ENCODE measurements around the gene OLA1.

OLA1 gene

DNA sequence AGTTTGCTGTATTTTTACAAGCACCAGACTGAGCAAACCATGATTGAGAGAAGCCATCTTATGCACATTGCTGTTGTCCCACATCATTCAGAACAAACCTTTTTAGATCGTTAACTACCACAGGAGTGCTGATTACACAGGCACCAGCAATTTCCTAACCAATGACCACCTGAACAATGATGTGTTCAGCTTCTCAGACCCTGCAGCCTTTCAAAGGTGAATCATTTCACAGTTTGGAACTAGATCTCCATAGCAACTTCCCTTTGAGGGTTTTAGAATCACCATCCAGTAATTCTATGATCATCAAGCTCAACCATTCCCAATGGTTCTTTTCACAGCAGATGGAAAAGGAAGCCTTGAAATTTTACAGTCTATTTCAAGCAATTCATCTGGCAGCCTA, 71.4 kb downstream of the OLA1 start:
- DNase-seq = no peak

DNA sequence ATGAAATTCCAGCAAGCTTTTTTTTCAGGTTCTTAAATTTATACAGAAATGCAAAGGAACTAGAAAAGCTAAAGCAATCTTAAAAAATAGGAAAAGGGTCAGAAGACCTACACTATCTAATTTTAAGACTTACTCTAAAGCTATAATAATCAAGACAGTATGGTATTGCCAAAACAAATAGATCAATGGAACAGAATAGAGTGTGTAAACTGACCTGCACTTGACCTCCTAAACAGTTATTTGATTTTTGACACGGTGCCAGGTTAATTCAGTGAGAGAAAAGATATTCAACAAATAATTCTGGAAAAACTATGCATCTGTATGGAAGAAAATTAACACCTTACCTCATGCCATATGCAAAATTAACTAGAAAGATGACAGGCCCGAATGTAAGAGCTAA, 73.6 kb downstream of the OLA1 start:
- no peak for DNase-seq

DNA sequence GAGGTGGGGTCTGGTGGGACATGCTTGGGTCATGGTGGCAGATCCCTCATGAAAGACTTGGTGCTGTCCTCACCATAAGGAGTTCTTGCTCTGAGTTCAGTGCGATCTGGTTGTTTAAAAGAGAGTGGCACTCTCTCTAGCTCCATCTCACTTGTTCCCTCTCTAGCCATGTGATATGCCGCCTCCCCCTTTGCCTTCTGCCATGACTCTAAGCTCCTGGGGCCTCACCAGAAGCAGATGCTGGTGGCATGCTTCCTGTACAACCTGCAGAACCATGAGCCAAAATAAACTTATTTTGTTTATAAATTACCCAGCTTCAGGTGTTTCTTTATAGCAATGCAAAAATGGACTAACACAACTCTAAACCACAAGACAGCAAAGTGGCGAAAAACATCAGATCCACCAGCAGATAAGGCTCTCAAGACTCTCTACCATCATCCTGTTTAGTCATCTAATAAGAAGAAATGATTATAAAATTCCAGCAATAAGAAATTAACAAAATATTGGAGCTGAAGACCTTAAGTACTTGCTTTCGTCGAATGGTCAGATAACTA, 75.5 kb downstream of the OLA1 start:
- peak; percentile 23 for DNase-seq

DNA sequence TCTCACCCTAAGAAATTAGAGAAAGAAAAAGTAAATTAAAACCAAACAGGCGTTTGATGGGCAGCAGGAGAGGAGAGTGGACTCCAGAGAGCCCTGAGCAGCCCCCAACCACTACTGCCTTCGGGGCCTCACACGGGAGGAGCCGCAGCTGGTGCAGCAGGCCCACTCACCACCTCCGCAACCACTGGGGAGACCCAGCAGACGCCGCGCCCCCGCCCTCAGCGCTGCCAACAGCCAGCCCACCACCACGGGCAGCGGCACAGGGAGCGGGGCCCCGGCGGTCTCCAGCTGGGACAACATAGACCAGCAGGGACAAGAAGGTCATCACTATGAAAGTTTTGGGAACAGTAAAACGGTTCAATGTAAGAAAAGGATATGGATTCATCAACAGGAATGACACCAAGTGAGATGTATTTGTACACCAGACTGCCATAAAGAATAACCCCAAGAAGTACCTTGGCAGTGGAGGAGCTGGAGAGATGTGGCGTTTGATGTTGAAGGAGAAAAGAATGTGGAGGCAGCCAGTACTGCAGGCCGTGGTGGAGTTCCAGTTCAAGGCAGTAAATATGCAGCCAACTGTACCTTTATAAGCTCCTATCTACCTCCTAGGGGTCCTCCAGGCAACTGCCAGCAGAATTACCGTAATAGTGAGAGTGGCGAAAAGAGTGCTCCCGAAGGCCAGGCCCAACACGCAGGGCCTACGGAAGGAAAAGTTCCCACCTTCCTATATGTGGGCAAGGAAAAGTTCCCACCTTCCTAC, 76.5 kb downstream of the OLA1 start:
- DNase-seq = no peak

DNA sequence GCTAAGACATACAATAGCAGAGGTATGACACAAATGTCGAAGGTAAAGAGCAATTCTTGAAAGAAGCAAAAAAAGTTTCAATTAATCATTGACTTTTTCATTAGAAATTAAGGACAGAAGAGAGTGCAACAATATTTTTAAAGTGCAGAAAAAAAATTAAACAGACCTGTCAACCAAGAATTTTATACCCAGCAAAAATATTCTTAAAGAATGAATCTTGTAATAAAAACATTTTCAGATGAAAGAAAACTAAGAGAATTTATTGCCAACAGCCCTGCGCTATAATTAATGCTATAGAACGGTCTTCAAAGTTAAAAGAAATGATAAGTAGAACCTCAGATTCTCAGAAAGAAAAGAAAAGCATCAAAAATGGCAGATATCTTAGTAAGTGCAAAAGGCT, 79.0 kb downstream of the OLA1 start:
- DNase-seq = no peak

DNA sequence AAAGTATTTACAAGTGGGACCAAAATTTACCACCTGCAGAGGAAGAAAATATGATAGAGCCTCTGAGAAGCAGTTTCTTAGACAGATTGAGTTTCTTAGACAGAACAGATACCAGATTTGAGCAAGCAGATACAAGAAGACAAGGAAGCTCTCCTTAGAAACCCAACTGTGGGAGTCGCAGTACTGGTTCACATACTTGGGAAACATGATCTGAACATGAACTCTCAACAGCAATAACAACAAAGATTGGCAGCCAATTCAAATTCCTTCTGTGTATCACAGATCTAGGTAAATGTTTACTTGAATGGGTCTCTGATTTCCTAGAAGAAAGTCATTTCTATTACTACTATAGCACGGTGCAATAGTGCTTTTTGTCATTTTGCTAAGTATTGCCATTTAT, 82.1 kb downstream of the OLA1 start:
- no peak for DNase-seq

DNA sequence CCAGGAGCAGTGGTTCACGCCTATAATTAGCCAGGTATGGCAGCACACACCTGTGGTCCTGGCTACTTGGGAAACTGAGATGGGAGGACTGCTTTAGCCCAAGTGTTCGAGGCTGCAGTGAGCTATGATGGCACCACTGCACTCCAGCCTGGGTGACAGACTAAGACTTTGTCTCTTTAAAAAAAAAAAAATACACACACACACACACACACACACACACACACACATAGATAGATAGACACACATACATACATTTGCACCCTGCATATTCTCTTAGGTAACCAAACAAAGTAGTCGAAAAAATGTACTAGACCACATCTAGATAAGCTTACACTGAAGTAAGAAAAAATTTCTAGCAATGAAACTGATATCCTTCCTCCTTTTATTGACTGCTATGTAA, 86.8 kb downstream of the OLA1 start:
- DNase-seq = no peak

DNA sequence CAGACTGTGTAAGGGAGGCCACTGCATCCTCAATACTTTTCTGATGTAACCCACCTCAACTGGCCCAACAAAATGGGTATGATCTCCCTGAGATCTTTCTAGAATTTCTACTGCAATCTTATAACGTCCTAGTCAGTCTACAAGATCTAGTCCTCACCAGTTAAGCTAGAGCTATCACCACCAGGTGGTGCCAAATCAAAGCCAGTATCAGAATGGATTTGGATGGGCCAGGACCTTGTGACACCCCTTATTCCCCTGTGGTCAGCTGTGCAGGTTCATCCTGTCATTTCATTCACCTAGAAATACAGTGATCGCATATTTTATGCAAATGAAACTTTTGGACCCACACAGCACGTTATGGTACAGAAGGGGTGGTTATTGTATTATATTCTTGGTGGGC, 90.3 kb downstream of the OLA1 start:
- DNase-seq = no peak

DNA sequence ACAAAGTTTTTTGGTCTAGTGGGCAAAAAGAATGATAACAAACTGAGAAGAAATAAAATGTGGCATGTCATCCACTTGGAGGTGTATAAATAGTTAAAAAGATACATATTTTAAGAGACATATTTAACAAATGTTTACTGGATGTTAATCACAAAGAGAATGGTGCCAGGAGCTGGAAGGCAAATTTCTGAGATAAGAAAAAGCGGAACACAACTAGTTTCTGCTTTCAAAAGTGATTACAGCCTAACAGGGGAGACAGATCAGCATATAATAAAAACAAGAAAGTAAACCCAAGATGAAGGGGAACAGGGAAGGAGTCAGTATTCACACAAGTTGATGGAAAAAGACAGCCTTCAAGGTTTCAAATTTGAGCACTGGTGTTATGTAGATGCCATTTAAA, 91.3 kb downstream of the OLA1 start:
- DNase-seq = no peak

DNA sequence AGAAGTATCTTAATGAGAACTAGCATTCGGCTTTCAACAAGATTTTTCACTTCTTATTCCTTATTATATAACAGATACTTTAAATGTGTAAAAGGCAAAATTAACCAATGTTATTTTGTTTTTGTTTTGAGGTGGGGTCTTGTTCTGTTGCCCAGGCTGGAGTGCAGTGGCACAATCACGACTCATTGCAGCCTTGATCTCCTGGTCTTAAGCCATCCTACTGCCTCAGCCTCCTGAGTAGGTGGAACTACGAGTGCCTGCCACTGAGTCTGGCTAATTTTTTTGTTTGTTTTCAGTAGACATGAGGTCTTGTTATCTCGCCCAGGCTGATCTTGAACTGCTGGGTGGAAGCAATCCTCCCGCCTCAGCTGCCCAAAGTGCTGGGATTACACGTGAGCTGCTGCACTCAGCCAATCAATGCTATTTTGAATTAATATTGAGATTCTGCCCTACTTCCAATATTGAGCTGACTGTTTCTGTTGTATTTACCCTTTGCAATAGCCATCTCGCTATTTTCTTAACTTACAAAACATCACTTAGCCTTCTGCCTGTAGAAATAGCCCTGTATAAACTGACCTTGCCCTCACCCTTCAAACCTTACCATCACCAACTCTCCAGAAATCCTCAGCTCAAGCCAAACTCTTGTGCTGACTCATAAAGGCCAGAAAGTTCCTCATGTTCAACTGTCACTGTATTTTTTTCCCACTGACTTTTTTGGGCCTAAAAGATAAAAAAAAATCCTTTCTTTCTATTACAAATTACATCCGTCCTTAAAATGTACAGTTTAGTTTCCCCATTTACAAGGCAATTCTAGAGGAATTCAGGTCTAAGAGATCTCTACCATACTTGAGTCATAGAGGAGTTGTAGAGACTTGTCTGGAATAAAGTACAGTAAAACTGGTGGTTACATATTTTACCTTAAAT, 94.3 kb downstream of the OLA1 start:
- no peak for DNase-seq

DNA sequence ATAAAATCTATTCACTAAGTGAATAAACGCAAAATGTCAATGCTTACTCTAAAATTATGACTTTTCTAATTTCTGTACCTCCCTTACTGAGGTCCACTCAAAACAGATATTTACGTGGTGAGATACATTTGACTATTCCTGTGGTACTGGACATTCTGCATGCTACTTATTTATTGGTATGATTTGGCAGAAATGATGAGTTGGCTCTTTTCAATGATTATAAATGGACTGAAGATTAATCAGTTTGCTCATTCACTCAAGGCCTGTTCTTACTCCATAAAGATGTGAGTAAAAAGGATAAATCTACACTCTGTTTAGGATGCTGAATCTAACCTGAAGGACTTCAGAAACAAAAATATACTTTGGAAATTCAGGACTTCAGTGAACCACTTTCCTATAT, 98.8 kb downstream of the OLA1 start:
- no peak for DNase-seq

DNA sequence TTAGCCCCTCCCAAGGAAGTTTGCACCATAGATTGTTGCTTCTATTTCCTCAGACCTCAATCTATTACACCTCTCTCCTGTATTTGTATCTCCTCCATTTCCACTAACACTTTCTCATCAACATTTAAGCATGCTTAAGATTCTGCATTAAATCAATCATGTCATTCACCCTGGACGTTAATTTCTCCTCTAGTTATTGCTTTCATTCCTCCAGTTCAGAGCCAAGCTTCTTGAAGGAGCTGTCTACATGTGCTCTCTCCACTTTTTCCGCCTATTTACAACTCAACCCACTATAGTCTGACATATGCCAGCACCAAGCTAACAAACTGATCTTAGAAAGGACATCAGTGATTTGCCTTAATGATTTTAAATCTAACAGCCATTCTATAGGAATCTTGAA, 99.5 kb downstream of the OLA1 start:
- DNase-seq = no peak

DNA sequence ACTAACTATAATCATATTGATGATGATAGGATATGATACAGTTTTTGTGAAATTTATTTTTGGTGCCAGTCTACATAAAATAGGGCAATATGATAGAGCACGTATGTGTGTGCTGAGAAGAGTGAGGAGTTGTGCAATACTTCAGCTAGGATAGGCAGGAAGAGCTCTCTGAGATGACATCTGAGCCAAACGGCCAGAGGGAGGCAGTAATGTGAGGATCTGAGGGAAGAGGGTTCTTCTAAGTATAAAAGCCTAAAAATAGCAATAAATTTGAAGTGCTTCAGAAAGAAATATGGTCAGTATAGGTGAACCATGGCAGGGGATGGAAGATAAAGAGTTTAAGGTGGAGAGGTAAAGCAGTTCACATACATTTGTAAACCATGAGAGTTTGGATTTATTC, 102.5 kb downstream of the OLA1 start:
- no peak for DNase-seq

DNA sequence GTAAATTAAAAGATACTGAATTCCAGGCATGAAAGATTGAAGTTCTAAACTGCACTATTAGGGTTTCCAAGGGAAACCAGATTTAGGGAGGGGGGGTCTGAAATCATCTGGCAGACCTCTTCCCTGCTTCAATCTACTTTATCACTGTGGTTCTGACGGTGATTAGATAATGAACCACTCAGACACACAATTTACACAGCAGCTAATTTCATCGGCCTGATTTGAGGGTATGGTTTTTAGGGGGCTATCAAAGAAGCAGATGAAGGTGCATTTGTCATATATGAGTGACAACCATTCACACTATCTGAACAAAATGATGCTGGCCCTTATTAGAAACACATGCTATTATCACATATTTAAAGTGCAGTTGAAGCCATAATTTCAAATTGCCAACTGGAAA, 106.0 kb downstream of the OLA1 start:
- DNase-seq = no peak

DNA sequence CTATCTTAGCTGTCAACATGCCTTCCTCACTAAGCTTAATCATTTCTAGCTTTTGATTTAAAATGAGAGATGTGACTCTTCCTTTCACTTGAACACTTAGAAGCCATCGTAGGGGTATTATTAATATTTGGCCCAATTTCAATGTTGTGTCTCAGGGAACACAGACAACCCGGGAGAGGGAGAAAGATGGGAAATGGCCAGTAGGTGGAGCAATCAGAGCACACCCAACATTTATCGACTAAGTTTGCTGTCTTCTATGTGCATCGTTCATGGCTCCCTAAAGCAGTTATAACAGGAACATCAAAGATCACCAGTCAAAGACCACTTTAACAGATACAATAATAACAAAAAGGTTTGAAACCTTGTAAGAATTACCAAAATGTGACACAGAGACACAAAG, 110.2 kb downstream of the OLA1 start:
- no peak for DNase-seq

DNA sequence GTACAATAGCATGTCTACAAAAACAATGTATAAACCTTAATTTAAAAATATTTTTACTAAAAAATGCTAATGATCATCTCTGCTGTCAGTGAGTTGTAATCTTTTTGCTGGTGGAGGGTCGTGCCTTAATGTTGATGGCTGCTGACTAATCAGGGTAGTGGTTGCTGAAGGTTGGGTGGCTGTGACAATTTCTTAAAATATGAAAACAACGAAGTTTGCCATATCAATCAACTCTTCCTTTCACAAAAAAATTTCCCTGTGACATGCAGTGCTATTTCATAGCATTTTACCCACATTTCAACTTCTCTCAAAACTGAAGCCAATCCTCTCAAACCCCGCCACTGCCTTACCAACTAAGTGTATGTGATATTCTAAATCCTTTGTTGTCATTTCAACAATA, 112.4 kb downstream of the OLA1 start:
- DNase-seq = no peak

DNA sequence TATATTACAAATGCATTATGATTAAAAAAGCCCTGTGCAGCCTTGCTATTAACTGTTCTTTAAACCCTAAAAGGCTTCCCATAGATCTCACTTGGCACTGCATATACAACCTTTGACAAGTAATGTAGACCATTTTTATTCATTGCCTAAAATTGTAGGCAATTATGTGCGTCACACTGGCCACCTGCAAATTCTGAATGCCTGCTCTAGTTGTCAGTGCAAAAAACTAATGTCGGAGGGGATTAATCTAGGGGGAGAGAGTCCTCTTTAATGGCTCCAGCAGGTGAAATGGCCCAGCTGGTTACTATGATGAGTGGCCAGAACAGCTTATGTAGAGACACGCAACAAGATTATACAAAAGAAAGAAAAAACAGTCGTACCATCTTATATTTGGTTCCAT, 123.2 kb downstream of the OLA1 start:
- DNase-seq = no peak

DNA sequence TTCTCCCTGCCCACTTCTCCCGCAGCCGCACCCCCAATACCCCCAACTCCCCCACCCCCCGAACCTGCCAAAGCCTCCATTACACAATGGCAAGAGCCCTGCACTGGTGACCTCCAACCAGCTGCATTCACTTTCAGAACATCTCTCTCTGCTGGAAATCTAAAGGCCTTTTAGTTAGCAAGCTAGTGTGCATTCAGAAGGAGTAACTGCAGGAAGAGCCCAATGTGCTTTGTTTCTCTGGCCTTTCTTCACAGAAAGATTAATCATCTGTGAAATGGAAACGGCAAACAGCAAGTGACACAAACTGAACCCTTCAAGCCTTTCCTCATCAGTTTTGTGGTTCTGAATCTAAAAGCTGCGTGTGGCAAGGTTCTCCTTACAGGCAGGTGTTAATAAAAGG, 124.2 kb downstream of the OLA1 start:
- DNase-seq = no peak

DNA sequence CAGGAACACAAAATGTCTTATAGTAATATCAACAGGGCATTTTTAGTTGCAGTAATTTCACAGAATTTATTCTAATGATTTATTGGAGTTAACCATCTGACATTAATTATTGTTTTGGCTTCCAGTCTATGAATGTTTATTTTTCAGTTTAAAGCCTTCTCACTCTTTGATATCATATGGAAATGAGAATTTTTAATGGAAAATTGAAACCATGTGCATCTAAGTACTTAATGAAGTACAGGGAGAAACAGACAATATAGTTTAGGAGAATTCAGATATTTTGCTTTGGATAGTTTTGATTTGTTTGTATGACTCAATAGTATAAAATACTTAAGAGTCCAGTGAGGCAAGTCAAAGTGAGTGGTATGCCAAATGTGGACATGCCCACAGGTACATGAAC, 126.1 kb downstream of the OLA1 start:
- DNase-seq = no peak

DNA sequence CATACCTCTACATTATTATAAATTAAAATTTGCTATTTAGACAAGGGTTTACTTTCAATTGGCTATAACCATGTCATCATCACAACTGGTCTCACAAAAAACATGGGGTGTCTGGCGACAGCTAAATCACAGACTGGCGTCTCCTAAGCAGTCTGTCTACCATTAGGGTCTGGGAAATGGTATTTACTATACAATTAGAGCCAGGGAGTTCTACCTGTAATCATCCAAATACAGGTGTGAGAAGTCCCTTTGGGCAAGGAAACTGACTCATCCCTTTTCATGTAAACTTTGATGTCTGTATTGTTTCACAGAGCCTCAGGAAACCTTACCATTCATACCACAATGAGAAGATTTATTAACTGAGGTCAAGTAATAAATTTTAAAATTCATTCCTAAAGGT, 126.7 kb downstream of the OLA1 start:
- DNase-seq = no peak

DNA sequence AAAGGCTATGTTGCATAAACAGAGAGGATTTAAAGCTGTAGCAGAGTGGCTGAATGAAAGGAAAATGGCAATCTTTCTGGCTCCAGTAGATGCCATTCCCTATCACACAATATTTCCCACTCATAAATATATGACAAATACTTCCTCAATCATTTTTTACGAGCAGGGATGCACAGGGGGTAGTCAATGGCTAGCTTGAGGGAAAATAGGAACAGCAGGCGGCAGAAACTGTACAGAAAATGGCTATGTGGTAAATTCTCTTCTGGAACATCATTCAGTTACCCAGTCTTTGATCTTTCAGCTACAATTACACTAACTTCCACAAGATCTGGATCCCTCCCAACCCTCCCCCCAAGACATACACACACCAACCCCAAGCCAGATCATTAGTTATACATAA, 127.2 kb downstream of the OLA1 start:
- DNase-seq = no peak

DNA sequence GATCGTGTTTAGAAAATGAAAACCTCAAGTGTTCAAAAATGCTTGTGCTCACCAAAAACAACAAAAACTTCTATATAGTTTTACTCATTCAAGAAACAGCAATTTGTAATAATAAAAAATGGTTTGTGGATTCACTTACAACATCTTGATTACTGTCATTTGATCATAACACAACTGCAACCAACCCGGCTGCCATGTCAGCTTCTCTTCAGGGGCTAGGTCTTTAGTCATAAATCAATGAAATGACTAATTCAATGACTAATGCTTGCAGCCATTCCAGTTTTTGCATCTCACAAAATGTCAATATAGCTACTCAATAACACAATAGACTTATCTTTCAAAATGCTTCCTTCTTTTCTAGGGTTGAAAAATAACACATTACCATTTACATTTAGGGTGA, 128.0 kb downstream of the OLA1 start:
- DNase-seq = no peak

DNA sequence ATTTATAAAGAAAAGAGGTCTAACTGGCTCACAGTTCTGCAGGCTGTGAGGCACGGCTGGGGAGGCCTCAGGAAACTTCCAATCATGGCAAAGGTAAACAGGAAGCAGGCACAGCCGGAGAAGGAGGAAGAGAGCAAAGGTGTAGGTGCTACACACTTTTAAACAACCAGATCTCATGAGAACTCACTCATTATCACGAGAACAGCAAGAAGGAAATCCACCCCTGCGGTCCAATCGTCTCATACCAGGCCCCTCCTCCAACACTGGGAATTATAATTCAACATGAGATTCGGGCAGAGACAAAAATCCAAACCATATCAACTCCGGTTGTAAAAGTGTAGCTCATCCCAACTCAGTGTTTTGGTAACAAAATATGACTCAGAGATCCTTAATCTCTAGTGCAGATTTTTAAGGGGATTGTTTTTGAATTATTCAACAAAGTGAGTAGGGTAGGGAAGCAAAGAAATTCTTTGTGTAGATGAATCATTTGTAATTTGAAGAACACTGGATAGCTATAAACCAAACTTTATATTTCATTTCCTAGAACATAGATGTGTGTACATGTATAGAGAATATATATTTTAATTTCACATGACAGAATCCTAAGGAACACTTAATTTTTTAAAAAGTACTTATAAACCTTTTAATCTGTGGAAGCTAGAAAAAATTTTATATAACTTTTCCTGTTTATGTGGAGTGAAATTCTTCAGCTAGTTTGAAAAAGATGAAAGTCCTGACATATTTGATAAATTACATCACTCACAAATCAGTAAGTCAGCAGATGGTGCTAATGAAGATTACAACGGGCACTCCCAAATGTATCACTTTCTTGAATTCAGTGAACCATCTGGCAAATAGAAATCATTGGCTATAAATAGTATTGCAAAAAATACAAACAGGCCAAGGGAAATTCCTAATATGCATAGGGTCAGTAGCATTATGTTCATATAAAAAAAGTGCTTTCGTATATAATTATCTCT, 130.1 kb downstream of the OLA1 start:
- DNase-seq = no peak

Data from NK-92 treated with Interleukin-12 subunit alpha and Interleukin-12 subunit beta, amount 100 ng/mL, for 24 hours (cell line).